SK-N-DZ (cell line): ENCODE results near the gene DENND1B.

Experiments used
- DNase-seq: peaks from one replicate; pipeline ENCODE4 v3.0.0-alpha.2; 2015; ENCODE audit warnings: low spot score

DENND1B gene

DNA sequence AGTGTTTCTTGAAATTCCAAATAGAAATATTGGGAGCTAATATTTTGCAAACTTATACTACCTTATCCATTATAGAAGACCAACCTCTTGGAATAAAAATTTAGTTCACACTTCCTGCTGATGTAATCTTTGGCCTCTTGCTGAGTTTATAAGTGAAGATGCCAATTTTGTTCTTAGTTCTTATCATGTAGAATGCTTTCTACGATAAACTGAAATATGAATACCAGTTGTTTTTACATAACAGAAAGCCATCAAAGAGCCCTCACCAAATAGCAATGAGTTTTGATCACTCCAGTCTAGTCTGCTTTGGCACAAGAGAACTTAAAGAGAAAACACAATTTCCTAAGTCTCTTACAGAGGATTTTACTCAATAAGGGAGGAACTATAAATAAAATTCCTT lies 89.5 kb downstream of the DENND1B start:
- DNase-seq: no peak

DNA sequence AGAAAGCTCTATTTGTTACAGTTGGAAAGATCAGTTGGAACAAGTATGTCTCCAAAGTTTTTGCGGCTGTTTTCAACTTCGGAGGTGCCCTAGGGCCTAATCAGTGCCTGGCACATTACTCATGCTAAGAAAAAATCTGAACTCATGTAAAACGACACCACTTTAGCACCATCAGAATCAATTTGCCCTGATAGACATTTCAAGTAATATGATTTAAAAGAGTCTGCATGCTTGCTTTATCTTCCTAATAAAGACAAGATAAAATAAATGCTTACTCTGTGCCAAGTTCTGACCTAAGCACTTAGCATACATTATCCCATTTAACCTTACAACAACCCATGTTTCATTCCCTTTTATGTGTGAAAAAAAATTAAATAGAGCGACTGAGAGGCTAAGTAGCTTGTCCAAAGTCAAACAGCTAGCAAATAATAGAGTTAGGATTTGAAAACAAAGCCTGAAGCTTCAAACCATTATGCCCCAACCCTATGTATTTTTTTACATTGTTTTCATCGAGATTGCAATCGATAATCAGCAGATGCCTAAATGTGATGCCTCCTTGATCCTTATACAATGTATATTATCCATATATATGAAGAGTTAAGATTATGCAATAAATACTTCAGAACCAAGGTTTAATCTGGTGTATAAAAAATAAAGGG lies 91.3 kb downstream of the DENND1B start:
- peak; percentile 68 for DNase-seq

DNA sequence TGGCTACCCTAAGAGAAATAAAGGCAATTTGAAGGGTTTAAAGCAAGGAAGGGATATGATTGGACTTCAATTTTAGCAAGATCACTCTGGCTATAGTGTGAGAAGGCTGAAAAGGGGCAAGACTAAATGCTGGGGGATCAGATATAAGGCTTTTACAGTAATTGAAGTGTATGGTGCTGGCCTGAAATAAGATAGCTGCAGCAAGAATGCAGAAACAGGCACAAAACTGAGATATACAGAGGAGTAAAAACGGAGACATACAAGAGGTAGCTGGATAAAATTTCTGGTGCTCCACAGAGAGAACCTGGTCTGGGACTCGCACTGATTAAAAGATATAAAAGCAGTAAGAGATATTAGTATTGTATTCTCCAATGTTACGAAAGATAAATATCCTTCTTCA lies 92.0 kb downstream of the DENND1B start:
- DNase-seq: peak; percentile 21

DNA sequence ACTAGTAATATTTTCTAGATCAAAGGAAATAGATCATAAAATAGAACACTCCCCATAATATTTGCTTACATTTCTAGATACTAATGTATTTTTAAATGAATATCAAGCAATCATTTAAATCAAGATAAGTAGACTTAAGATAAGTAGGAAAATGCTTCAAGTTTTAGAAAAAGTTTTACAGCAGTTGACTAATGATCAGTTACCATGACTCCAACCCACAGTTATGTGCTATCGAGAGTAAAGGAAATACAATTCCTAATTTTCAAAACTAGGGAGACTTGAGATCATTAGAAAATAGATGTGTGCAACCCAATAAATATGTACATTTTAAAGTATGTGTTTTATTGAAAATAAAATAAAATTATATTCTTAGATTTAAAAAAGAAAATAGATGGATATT lies 95.0 kb downstream of the DENND1B start:
- DNase-seq: no peak

DNA sequence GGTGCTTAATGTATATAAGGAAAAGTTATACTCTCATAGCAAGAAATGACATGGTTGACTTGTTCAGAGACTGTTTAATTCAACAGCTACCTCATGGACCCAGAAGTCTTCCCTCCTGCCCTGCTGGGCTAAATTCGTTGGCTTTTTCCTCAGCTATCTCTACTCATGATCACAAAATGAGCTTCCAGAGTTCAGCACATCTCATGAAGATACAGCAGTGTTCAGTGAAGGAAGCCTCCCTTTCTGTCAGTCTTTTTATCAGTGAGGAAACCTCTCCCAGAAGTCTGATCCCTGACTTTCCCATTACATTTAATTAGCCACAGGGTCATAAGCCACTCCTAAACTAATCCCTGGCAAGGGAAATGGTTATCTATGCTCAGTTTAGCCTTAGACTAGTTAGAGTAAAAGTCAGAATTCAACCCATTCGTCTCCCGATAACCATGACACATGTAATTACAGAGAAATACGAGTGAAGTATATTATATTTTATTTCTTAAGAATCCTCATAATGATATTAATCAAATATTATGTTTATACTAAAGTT lies 97.5 kb downstream of the DENND1B start:
- DNase-seq: no peak

DNA sequence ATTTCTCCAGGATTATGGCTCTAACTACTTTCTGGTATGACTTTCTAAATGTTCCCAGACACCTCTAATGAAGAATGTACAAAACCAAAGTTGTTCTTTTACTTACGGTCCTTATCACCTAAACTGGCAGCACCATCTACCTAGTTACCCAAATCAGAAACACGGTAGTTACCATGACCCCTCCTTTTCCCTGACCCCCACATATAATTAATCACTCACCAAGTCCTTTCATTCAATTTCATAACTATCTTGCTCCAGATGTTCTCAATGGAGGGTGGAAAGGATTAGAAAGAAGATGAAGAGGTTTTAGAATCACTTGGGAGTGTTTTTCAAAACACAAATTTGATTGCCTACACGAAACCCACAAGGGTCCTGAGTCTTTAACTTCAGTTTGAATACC lies 98.0 kb downstream of the DENND1B start:
- DNase-seq: no peak

DNA sequence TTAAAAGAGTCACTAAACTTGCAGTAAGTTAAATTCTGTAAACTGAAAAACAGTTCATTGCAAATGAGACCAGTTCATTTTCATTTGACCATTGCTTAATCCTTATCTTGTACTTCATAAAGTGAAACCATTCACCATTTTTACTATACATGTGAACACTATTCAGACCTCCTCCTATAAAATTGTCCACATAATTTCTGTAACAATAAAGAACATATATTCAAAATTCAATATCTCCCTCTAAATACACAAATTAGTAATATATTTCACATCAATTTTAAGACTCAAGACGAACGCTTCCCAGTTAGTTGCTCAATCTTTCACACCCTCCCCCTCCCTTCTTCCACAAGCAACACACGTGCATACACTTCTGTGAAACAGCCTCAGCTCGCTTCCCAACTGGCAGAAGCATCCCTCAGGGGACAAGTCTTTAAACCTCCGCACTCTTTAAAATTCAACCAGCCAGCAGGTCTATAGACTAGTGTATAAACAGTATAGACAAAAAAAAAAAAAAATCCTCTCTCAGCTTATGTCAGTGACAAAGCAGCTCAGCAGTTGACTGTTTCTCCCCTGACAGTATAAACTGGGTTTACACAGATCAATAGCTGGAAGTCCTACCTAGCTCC lies 99.6 kb downstream of the DENND1B start:
- DNase-seq: no peak

DNA sequence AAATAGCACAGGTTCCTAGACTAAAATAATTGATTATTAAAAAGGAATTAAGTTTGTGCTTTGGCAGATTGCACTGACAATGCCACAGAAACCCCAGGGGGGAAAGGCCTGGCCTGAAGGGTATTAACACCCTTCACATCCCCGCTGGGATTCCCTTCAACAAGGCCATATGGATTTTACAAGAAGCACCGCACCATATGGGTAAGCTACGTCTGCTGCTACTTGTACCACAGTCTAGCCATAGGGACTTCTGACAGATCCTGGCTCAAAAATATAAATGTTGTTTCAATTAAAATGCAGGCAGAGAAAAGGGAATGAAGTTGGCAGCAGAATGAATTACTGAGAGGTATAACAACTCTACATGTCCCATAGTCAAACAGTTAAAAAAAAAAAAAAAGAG lies 101.0 kb downstream of the DENND1B start:
- DNase-seq: no peak

DNA sequence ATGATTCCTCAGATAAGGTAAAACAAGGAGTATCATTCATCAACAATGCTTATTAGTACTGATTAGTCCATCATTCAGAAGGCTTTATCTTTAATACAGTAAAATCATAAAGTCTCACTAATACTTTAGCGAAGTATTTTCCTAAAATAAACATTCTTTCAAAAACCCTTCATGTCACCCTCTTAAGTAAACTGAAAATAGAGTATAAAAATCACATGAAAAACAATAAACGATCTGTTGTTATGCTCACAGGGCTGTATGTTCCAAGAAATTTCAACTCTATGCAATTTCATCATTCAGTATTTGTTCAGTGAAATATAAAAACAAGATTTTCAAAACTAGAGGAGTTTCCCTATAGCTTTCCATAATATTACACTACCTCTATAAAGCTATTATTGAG lies 102.0 kb downstream of the DENND1B start:
- no peak for DNase-seq

DNA sequence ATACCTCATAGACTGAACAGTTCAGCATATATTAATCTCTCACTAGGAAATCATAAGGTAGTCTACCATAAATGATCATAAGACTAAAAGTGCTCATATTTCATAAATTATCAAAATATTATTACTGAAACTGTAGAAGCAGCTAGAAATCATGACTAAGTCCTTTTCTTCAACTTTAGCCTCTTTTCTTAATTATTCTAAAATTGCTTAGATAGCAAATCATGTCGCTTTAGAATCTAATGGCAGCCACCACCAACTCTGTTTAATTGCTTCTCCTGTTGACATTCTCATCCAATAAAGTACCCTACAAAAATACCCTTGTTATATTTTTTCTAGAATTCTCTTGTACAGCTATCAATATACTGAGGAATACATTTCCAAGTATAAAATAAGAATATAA lies 102.9 kb downstream of the DENND1B start:
- no peak for DNase-seq

DNA sequence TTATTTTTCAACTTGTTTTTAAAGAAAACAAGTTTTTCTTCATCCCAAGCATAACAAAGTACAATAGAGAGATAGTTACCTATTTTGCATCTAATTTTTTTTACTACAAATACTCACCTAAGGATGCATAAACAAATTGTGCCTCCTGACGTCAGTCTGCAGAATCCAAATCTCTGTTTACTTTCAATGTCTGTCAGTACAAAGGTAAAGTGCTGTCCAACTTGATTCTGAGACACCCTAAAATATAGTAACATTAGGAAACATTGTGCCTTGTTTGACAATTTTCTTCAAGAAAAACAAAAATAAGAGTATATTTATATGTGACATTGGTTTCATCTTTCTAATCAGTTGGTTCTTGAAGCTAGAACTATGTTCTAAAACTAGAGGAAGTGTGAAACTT lies 103.4 kb downstream of the DENND1B start:
- DNase-seq: no peak

DNA sequence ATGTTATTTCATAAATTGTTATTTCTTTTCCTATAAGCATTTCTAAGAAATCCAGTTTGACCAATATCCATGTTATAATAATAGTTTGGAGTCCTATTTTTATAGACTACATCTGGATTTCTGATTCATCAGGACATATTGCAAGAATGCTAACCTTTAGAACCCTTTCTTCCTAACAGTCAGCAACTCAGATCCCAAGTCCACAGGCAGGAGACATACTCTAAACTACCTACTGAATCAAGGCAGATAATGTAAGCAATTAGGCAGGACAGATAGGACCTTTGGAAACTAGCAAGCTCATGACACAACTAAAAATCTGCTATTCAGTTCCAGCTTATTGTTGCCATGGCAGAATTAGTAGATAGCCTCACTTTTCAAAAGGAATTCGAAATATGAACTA lies 104.1 kb downstream of the DENND1B start:
- DNase-seq: no peak

DNA sequence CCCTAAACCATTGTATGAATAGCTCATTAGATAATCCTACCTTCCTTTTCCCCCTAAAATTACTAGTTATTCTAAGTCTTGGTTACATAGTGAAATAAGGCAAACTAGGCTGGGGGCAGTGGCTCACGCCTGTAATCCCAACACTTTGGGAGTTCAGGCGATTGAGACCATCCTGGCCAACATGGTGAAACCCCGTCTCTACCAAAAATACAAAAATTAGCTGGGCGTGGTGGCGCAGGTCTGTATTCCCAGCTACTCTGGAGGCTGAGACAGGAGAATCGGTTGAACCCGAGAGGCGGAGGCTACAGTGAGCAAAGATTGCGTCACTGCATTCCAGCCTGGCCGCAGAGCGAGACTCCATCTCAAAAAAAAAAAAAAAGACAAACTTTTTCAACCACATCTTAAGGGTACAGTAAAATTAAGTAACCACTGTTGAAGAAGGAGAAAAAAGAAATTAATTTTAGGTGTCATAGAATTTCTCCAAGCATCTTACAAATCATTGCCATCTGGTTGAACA lies 108.5 kb downstream of the DENND1B start:
- DNase-seq: no peak

DNA sequence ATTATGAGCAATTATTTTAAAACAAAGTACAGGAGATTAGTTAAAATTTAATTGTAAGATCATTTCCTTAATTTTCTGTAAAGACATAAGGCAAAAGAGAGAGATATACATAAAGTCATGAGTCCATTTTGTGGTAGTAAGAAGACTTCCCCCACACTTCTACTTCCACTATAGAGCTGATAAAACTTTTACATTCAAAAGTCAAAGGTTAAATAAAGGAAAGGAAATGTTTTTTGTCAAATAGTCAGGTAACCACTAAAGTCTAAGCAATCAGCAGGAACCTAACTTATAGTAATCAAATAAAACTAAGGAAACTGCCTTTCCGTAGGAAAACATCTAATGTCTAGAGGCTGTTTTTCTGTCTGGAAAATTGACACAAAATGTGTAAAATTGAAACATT lies 110.9 kb downstream of the DENND1B start:
- no peak for DNase-seq

DNA sequence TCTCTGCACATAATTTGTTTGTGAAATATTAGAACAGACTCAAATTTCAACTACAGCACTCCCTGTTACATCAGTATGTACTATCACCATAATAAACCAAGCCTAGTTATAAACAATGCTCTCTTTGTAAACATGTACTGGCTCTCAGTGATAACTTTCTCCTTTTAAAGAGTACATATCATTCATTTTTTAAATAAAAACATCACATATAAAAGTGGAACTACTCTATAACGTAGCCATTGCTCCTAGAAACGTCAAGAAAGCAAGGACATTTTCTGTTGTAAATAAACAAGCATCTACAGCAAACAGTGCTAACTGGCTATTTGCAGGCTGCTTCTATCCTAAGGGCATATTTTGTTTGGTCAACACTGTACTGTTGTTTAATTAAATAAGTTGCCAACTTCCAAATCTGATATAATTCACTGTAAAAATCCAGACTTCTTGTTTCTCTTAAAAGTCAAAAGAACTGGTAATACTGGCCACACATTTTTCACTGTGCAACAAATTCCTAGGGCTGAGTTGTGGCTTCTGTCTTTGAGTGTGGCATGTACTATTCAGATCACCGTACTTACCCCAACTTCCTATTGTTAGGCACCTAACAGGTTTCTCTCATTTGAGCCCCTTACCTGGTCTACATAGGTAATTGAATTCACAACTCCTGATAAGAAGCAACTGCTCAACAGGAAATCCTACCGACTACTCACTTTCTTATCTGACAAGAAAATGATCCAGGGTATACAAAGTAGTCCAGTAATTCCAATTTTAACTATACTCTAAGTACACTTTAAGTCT lies 111.9 kb downstream of the DENND1B start:
- no peak for DNase-seq

DNA sequence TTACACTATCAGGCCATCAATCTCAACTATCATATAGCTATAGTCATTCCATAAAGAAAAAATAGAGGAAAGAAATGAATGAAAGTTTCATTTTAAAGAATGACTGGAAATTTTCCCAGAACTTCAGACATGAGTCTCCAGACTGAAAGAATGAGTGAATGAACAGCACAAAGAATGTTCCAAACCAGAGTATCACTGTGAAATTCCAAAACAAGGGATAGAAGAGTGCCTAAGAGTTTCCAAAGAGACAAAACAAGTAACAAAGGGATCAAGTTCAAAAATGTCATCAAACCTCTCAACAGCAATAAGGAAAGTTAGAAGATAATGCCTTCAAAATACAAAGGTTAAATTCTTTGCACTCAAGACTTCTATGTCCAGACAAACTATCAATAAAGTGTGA lies 114.9 kb downstream of the DENND1B start:
- DNase-seq: no peak

DNA sequence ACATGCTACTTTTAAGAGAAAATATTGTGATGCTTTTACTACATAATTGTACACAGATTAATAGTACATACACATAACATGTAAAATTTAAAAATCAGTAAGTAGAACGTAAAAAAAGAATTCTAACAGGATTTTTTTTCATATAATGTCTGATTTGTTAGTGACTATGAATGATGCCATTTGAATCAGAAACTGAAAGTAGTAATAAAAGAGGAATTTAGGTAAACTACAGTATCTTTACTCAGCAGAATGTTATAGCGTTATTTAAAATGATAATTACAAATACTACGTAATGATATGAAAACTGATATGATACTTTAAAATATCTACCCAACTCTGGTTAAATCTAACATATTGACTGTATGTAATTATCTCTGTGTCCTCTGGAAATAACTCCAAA lies 116.1 kb downstream of the DENND1B start:
- DNase-seq: no peak

DNA sequence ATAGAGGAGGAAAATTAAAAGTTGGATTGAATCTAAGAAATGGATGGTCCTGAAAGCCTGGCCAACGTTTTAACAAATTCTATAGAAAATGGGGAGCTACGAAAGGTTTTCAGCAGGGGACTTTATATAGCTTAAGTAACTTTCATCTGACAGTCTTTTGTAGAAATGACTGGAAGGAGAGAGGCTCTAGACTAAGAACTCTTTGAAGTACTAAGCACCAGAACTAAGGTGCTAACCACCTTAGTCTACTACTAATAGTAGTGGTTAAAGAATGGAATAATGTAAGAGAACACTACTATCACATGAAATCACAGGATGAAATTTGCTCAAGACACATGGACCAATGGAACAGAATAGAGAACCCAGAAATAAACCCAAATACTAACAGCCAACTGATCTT lies 126.1 kb downstream of the DENND1B start:
- no peak for DNase-seq

DNA sequence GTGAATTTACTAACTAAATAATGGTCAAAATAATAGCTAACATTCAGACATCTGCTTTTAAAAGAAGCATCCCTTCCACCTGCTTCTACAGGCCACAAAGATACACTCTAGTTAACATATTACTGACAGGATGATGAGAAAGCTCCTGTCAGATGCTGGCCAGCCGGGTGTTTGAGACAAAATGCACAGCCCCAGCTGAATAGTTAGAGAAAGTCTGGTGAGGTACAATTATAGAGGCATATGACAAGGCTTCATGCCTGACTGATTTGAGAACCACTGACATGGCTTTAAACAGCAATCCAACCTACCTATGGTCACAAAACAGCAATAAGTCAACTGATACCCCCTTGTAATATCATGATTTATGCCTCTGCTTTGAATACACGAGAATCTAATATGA lies 137.0 kb downstream of the DENND1B start:
- peak; percentile 85 for DNase-seq

DNA sequence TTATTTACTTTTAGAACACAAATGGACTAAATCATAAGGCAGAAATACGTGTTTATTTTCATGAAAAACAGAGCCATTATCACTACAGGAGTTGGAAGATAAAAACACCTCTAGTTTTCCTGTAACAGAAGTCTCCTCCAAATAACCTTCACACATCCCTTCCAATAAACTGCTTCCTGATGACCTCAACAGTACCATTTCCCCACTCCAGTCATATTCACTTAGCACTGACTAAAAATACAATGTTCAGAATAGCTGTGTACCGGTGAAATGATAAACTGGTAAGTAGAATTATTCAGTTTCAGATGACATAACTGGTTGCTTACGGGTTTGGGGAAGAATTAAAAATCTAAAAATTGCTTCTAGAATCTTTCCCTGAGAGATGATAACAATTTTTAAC lies 137.9 kb downstream of the DENND1B start:
- DNase-seq: no peak

DNA sequence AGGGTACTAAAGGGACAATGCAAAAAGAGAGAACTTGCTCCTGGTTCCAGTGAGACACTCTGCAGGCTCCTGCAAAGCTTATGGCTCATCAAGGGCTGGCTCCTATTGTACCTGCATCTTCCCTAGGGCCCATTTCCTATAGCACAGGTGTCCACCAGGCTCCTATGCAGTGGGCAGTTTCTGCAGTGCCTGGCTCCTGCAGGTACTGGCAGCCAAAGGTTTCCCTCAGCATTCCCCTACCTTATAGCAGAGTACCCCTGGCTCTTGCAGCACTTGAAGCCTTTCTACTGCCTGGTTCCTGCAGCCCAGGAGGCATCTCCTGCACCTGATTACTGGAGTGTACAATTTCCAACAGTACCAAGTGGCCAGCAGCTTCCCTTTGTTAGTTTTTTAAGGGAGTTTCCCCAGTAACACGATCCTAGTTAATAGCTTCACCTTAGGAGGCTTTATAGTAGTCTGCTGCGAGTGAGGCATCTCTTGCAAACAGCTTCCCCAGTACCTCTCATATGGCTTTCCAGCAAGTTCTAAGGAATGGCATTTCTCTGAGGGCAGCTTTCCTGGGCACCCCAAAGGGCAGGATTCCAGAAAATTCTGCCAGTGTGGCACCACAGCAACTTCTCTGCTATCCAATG lies 141.7 kb downstream of the DENND1B start:
- no peak for DNase-seq

DNA sequence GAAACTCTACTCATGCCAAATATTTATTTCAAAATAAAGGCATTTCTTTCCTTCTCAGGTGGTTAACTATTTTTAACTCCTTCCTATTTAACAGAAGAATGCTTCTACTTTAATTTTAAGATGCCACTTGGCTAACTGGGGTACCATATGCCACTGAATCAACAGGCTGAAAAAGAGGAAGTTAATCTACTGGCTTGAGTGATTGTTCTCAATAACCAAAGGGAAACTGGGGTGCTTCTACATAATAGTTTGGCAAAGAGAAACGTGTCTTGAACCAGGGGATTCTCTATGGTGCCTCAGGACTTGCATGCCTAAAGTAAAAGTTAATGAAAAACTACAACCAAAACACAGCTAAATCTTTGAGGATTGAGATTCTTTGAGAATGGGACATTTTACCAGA lies 142.6 kb downstream of the DENND1B start:
- DNase-seq: no peak
